ENCODE measurements around the gene NKX1-2. TPM values are rescaled to one million over a fixed set of nuclear protein-coding genes. Genes with fewer than 3 reads are reported as not detected.

Gene NKX1-2
- polyA plus RNA-seq, 2 of the 4 experiments (the other 2 are of a cell fraction), result 0.08 to 0.16 TPM

GRCh38 chr10:124486635-124487034 is 36.8 kb upstream of the NKX1-2 start:
- 86% methylated on average over 6 of the region's 6 CpGs for WGBS (ENCODE audit: missing lambda C conversion rate)
- H3K4me1 ChIP-seq, result no peaks in the 10 kb centered on the region
- CTCF ChIA-PET, result interaction anchor here (0.6 to 0.7 kb wide), 2 partner anchors 46 to 259 kb away, joined by 3 read pairs; no protein-coding TSS in a partner anchor
- no peak for DNase-seq (ENCODE audit: low read depth in 1 of 2, low spot score in 1 of 2)
- POLR2A ChIA-PET, result no interaction called here
- H3K9me3 ChIP-seq, result no peaks in the 10 kb centered on the region
- no peak overlapping the region for H3K4me2 ChIP-seq
- no peak for ATAC-seq
- TF ChIP-seq MAZ (IDR thresholded peaks at IDR 0.05; ENCODE audit: borderline replicate concordance, low read depth, low read length), result no peak
- TF ChIP-seq ELK1 (IDR thresholded peaks at IDR 0.05; ENCODE audit: low read depth, low read length), result no peak
- TF ChIP-seq CBX2 (IDR thresholded peaks at IDR 0.05; ENCODE audit: borderline replicate concordance, low read depth), result no peak
- no peak for TF ChIP-seq EHMT2 (IDR thresholded peaks at IDR 0.05; ENCODE audit: low read depth)
- TF ChIP-seq NFE2L2 (conservative IDR thresholded peaks at IDR 0.05; ENCODE audit: low read length), result no peak
- TF ChIP-seq HMGXB4 (CRISPR knock-in tag; IDR thresholded peaks at IDR 0.05; ENCODE audit: borderline replicate concordance), result no peak
- TF ChIP-seq KDM1A (IDR thresholded peaks at IDR 0.05; ENCODE audit: low read depth), result no peak
- no peak for TF ChIP-seq ZNF302 (CRISPR knock-in tag; IDR thresholded peaks at IDR 0.05)
- TF ChIP-seq NR3C1 (IDR thresholded peaks at IDR 0.05), result no peak
- TF ChIP-seq MYC (IDR thresholded peaks at IDR 0.05; ENCODE audit: borderline replicate concordance, low read length), result no peak
- TF ChIP-seq TP53 (CRISPR knock-in tag; IDR thresholded peaks at IDR 0.05), result no peak
- no peak for TF ChIP-seq MAX (IDR thresholded peaks at IDR 0.05)
- TF ChIP-seq BCL3 (IDR thresholded peaks at IDR 0.05), result no peak
- TF ChIP-seq POLR2AphosphoS2 (conservative IDR thresholded peaks at IDR 0.05; ENCODE audit: low read length), result no peak
- no peak for TF ChIP-seq JUN (IDR thresholded peaks at IDR 0.05)
- no peak for TF ChIP-seq FOXS1 (CRISPR knock-in tag; IDR thresholded peaks at IDR 0.05)
- no peak for TF ChIP-seq CHD2 (IDR thresholded peaks at IDR 0.05; ENCODE audit: low read length, partially characterized antibody)
- no peak for TF ChIP-seq PHF8 (IDR thresholded peaks at IDR 0.05; ENCODE audit: borderline replicate concordance, low read depth)
- no peak overlapping the region for H3K4me3 ChIP-seq
- FAIRE-seq, result no peak
- H3K27ac ChIP-seq, result no peak overlapping the region

- WGBS (ENCODE audit: missing lambda C conversion rate), result 94% methylated on average over 2 of the region's 2 CpGs
- POLR2A ChIA-PET, result no interaction called here
Observed at GRCh38 chr10:124484661-124485060, 34.8 kb upstream of the NKX1-2 start.

More at GRCh38 chr10:124484661-124485060, 34.8 kb upstream of the NKX1-2 start:
- FAIRE-seq, result no peak
- Histone ChIP-seq H3K4me3 (no peak overlapping the region), H3K9me3 (no peaks in the 10 kb centered on the region), H3K4me2 (no peak overlapping the region), H3K27ac (no peak overlapping the region), H3K4me1 (no peaks in the 10 kb centered on the region)
- TF ChIP-seq KDM5A (IDR thresholded peaks at IDR 0.05) (no peak), JUNB (IDR thresholded peaks at IDR 0.05) (no peak), RFX5 (IDR thresholded peaks at IDR 0.05) (no peak), RCOR1 (IDR thresholded peaks at IDR 0.05; ENCODE audit: low read depth, low read length) (no peak), HOXA7 (CRISPR knock-in tag; IDR thresholded peaks at IDR 0.05) (no peak), ESRRA (IDR thresholded peaks at IDR 0.05; ENCODE audit: borderline replicate concordance, low read length) (no peak), E2F6 (IDR thresholded peaks at IDR 0.05; ENCODE audit: borderline replicate concordance, low read depth) (no peak), NFE2L2 (conservative IDR thresholded peaks at IDR 0.05; ENCODE audit: low read length) (no peak), CBX8 (IDR thresholded peaks at IDR 0.05) (no peak), NR3C1 (IDR thresholded peaks at IDR 0.05) (no peak), CBX2 (IDR thresholded peaks at IDR 0.05; ENCODE audit: borderline replicate concordance, low read depth) (no peak), HMGXB4 (CRISPR knock-in tag; IDR thresholded peaks at IDR 0.05; ENCODE audit: borderline replicate concordance) (no peak), USF2 (IDR thresholded peaks at IDR 0.05) (no peak), BCL3 (IDR thresholded peaks at IDR 0.05) (no peak), EP300 (IDR thresholded peaks at IDR 0.05) (no peak)
- CTCF ChIA-PET, result interaction anchor here (0.9 kb wide), 1 partner anchor 19 kb away, joined by 3 read pairs; no protein-coding TSS in a partner anchor
- no peak for ATAC-seq
- DNase-seq (ENCODE audit: low read depth in 1 of 2, low spot score in 1 of 2), result no peak
